Mesendoderm (in vitro differentiated cells): Measurements from ENCODE around the gene NUP107. TPM values are rescaled to one million over a fixed set of nuclear protein-coding genes. Genes with fewer than 3 reads are reported as not detected.
"Not testable (repeated sequence)": the region's sequence is repeated elsewhere in the genome, so short reads cannot be mapped to it uniquely, and the experiment has no call there.

Experiments
- DNase-seq: peaks from one replicate; pipeline ENCODE4 v3.0.0; 2013
- H2AK5ac ChIP-seq: 2 replicates; pipeline ENCODE4 v1.6.1; 2013; ENCODE audit warnings: low read length, inconsistent platforms
- H2BK120ac ChIP-seq: 2 replicates; pipeline ENCODE4 v1.6.1; 2013; ENCODE audit warnings: low read depth, mild to moderate bottlenecking, low read length, moderate library complexity, mixed read lengths
- H2BK15ac ChIP-seq: replicated peaks from 2 replicates; pipeline ENCODE4 v1.6.1; 2013; ENCODE audit warnings: low read depth, mild to moderate bottlenecking, moderate library complexity
- H2BK5ac ChIP-seq: 2 replicates; pipeline ENCODE4 v1.6.1; 2013; ENCODE audit warnings: low read length, inconsistent platforms
- H3K18ac ChIP-seq: 2 replicates; pipeline ENCODE4 v1.6.1; 2013; ENCODE audit warnings: mild to moderate bottlenecking, low read length, mixed read lengths
- H3K23ac ChIP-seq: one replicate; pipeline ENCODE4 v1.6.1; 2013; ENCODE audit warnings: low read length
- H3K27ac ChIP-seq: 2 replicates; pipeline ENCODE4 v1.5.1; 2013; ENCODE audit warnings: low read depth, mild to moderate bottlenecking, inconsistent platforms, low read length, moderate library complexity
- H3K27me3 ChIP-seq: 2 replicates; pipeline ENCODE4 v1.6.1; 2013; ENCODE audit warnings: low read length, control low read depth, mild to moderate bottlenecking, inconsistent platforms; ENCODE audit not compliant: insufficient read depth, poor library complexity
- H3K36me3 ChIP-seq: 2 replicates; pipeline ENCODE4 v1.6.1; 2013; ENCODE audit warnings: low read length, inconsistent platforms; ENCODE audit not compliant: control insufficient read depth, insufficient read depth
- H3K4ac ChIP-seq: one replicate; pipeline ENCODE4 v1.6.1; 2013; ENCODE audit warnings: low read depth, mild to moderate bottlenecking, low read length, moderate library complexity
- H3K4me1 ChIP-seq: 2 replicates; pipeline ENCODE4 v1.6.1; 2013; ENCODE audit warnings: low read depth, low read length, inconsistent platforms; ENCODE audit not compliant: control insufficient read depth
- H3K4me2 ChIP-seq: 2 replicates; pipeline ENCODE4 v1.6.1; 2013; ENCODE audit warnings: low read length
- H3K4me3 ChIP-seq: 2 replicates; pipeline ENCODE4 v1.5.1; 2013; ENCODE audit warnings: mild to moderate bottlenecking, low read length
- H3K56ac ChIP-seq: one replicate; pipeline ENCODE4 v1.6.1; 2013; ENCODE audit warnings: low read length
- H3K79me1 ChIP-seq: 2 replicates; pipeline ENCODE4 v1.6.1; 2013; ENCODE audit warnings: low read length, inconsistent platforms
- H3K79me2 ChIP-seq: 2 replicates; pipeline ENCODE4 v1.6.1; 2013; ENCODE audit warnings: mild to moderate bottlenecking, low read length; ENCODE audit not compliant: control insufficient read depth, insufficient read depth
- H3K9ac ChIP-seq: 2 replicates; pipeline ENCODE4 v1.6.1; 2013; ENCODE audit warnings: low read length, inconsistent platforms
- H4K5ac ChIP-seq: one replicate; pipeline ENCODE4 v1.6.1; 2013; ENCODE audit warnings: low read length
- H4K8ac ChIP-seq: one replicate; pipeline ENCODE4 v1.6.1; 2013; ENCODE audit warnings: low read depth, mild to moderate bottlenecking, control low read depth, low read length, moderate library complexity
- WGBS: extraction: QIAGEN DNeasy Blood & Tissue Kit; methylation state at CpG from one replicate; pipeline ENCODE4 v1.1.7; 2013; ENCODE audit warnings: low lambda C conversion rate, missing lambda C conversion rate; ENCODE audit not compliant: insufficient coverage; ENCODE audit errors: extremely low coverage; 5-methylcytosine and 5-hydroxymethylcytosine counted together
- polyA plus RNA-seq, 2 experiments: library from polyadenylated mRNA; stranded (reverse); fragments of 200-250 nt; gene quantifications; one replicate each; pipeline ENCODE4 v1.2.3, GENCODE V29; 2013

NUP107 gene
- 117 TPM for polyA plus RNA-seq (2013, experiment 1 of 2)
- 113 TPM for polyA plus RNA-seq (2013, experiment 2 of 2)

DNA sequence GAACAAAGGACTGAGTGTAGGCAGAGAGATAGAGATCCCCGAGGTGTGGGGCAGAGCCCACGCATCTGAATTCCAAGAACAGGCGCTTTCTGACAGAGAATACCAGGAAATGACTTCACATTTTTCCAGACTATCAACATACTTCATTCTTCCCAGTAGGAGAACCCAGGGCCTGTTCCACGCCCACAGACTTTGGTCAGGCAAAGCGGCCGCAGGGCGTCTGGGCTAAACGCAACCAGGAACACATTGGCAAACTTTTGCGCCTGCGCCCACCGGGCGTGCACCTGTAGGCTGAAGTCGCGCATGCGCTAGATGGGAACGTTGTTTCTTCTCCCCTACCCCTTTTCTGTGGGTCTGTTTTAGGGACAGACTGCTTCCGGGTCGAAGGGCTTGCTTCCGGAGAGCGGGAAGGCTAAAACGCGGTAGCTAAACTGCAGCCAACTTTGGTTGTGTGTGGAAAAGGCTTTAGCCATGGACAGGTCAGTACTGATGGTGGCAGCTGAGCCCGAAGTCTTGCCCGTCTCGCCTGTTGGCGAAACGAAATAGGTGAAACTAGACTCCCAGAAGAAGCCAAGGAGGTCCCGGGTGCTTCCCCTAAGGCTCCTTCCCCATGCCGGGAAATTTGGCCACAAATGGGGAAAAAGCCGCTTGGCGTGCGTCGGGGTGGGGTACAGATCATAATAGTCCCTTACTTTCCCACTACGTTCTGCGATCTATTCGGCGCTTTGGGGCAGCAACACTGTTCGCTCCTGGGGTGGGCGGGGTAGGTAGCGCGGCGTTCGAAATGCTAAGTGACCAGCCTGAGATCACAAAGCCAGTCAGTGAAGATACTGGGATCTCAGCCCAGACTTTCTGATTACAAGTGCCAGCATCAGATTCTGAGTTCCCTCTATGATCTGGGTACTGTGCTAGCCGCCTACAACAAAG, at the start of gene NUP107:
Gene NUP107, plus strand, starts transcription at position 384 of the 927 bp plus-strand sequence. Its CDS starts 88 bp downstream, at position 472.
- H4K5ac ChIP-seq, result no peak within 1 kb of the TSS
- peak within 1 kb of the TSS; percentile 83 for H3K18ac ChIP-seq
- peak within 1 kb of the TSS; percentile 88 for H3K9ac ChIP-seq
- no peaks in the 10 kb centered on the region for H3K4me1 ChIP-seq
- H3K23ac ChIP-seq, result no peak within 1 kb of the TSS
- H2AK5ac ChIP-seq, result no peak within 1 kb of the TSS
- DNase-seq, result peak; percentile 99
- H3K4me2 ChIP-seq, result peak within 1 kb of the TSS; percentile 59
- peak within 1 kb of the TSS; percentile 92 for H3K4ac ChIP-seq
- H3K36me3 ChIP-seq, result peaks cover under 1% of the 10 kb centered on the region
- H3K56ac ChIP-seq, result peak within 1 kb of the TSS; percentile 93
- peak within 1 kb of the TSS; percentile 4 for H3K27ac ChIP-seq
- peaks cover 2% of the 10 kb centered on the region for H3K79me1 ChIP-seq
- H3K4me3 ChIP-seq, result peak within 1 kb of the TSS; percentile 86
- no CpG with 5 or more reads among the region's 44 CpGs for WGBS
- H3K79me2 ChIP-seq, result peaks cover 18% of the 10 kb centered on the region
- H2BK15ac ChIP-seq, result no peak within 1 kb of the TSS
- H3K27me3 ChIP-seq, result no peaks in the 10 kb centered on the region
- no peak within 1 kb of the TSS for H2BK5ac ChIP-seq
- H2BK120ac ChIP-seq, result no peak within 1 kb of the TSS
- H4K8ac ChIP-seq, result no peak within 1 kb of the TSS

DNA sequence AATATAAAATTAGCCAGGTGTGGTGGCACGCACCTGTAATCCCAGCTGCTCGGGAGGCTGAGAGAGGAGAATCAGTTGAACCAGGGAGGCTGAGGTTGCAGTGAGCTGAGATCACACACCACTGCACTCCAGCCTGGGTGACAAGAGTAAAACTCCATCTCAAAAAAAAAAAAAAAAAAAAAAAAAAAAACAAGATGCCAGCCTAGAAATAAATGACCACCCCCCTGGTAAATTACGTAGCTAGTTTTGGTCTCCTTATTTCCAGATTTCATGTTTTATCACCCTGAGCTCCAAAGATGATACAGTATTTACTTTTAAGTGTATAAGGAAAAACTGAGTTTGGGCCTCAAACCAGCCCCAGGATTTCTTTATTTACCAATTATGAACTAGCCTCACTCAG, 49.3 kb upstream of the NUP107 start:
- peaks cover 31% of the 10 kb centered on the region for H3K79me2 ChIP-seq
- H3K23ac ChIP-seq, H3K27me3 ChIP-seq, H2BK5ac ChIP-seq, H3K27ac ChIP-seq, H4K8ac ChIP-seq, H3K36me3 ChIP-seq, H2BK15ac ChIP-seq, H2BK120ac ChIP-seq, H3K4me2 ChIP-seq, H3K18ac ChIP-seq, H2AK5ac ChIP-seq, H3K4me3 ChIP-seq, H3K56ac ChIP-seq, H3K79me1 ChIP-seq, H3K4ac ChIP-seq, H3K4me1 ChIP-seq, DNase-seq, H3K9ac ChIP-seq, H4K5ac ChIP-seq: not testable (repeated sequence)
- no CpG with 5 or more reads among the region's 3 CpGs for WGBS

DNA sequence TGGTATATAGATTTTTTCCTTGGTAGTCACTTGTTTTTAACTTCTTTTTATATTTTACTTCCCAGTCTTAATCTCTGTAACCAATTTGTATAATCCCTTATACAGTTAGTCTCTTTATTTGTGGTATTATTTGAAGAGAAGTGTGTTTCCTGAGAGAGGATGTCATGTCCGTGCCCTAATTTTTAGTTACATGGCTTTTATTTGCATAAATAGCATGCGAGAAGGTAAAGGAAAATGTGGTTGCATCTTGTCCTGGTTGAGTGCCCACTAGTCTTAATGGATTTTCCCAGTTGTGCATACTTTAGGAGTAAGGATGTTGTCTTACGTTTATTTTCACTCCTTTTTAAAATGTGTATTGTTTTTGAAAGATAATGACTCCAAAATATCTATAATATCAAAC, 48.6 kb upstream of the NUP107 start:
- H3K36me3 ChIP-seq, result no peaks in the 10 kb centered on the region
- no peak overlapping the region for H2BK5ac ChIP-seq
- H3K27me3 ChIP-seq, result no peaks in the 10 kb centered on the region
- no peak overlapping the region for H3K23ac ChIP-seq
- no peak overlapping the region for H3K4ac ChIP-seq
- peaks cover 6% of the 10 kb centered on the region for H3K79me1 ChIP-seq
- no peak overlapping the region for H3K18ac ChIP-seq
- H3K4me3 ChIP-seq, result no peak overlapping the region
- H3K9ac ChIP-seq, result no peak overlapping the region
- no peak overlapping the region for H3K4me2 ChIP-seq
- no peak overlapping the region for H3K56ac ChIP-seq
- H4K5ac ChIP-seq, result no peak overlapping the region
- H2BK120ac ChIP-seq, result no peak overlapping the region
- H2BK15ac ChIP-seq, result no peak overlapping the region
- H3K79me2 ChIP-seq, result peaks cover 30% of the 10 kb centered on the region
- WGBS, result no CpG with 5 or more reads among the region's 3 CpGs
- H3K4me1 ChIP-seq, result no peaks in the 10 kb centered on the region
- DNase-seq, result no peak
- H3K27ac ChIP-seq, result no peak overlapping the region
- H2AK5ac ChIP-seq, result no peak overlapping the region
- H4K8ac ChIP-seq, result no peak overlapping the region

DNA sequence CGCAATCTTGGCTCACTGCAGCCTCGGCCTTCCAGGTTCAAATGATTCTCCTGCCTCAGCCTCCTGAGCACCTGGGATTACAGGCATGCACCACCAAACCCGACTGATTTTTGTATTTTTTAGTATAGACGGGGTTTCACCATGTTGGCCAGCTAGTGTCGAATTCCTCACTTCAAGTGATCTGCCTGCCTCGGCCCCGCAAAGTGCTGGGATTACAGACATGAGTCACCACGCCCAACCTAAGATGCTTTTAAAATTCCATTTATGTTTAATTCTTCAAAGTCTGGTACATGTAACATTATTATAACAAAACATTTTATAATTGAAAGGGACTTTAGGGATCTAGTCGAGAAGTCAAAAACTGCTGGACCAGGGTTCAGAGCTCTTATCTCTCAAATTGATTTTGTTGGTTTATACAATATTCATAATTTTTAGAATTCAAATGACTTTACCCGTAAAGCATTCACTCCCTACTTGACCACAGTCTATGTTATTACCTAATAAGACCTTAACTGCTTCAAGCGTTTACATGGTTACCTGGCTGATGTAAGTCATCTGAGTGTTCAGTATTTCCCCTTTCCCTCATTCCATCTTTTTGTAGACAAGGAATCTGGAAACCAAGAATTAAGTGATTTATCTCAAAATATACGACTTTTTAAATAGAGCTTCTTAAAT, 47.9 kb upstream of the NUP107 start:
- Histone ChIP-seq H3K36me3 (no peaks in the 10 kb centered on the region), H2BK15ac (no peak overlapping the region), H3K4me3 (no peak overlapping the region), H3K18ac (no peak overlapping the region), H3K23ac (no peak overlapping the region), H3K56ac (no peak overlapping the region), H2BK5ac (no peak overlapping the region), H4K8ac (no peak overlapping the region), H3K27ac (no peak overlapping the region), H2BK120ac (no peak overlapping the region), H3K4me1 (no peaks in the 10 kb centered on the region), H3K27me3 (no peaks in the 10 kb centered on the region), H3K4ac (no peak overlapping the region), H3K79me1 (peaks cover 6% of the 10 kb centered on the region), H3K79me2 (peaks cover 24% of the 10 kb centered on the region), H3K9ac (no peak overlapping the region), H4K5ac (no peak overlapping the region), H3K4me2 (no peak overlapping the region), H2AK5ac (no peak overlapping the region)
- no CpG with 5 or more reads among the region's 12 CpGs for WGBS
- peak; percentile 51 for DNase-seq

DNA sequence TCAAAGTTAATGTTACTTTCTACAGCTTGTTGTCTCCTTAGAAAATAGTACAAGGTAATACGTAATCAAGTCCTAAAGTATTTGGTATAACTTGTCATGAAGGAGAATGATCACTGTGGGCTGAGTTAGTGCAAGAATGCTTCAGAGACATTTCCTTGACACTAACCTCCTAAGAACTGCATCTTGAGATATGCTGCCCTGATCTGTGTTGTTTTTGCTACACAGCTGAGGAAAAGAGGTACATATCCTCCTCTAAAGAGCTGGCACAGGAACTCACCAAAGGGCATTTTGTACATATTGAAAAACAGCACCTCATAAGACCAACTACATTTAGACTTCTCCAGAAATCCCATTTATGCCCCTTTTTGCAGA, 47.4 kb upstream of the NUP107 start:
- Histone ChIP-seq H4K8ac (no peak overlapping the region), H3K23ac (no peak overlapping the region), H3K79me1 (peaks cover 6% of the 10 kb centered on the region), H2AK5ac (no peak overlapping the region), H3K18ac (no peak overlapping the region), H3K9ac (no peak overlapping the region), H4K5ac (no peak overlapping the region), H3K4ac (no peak overlapping the region), H3K79me2 (peaks cover 24% of the 10 kb centered on the region), H3K27ac (no peak overlapping the region), H3K4me3 (no peak overlapping the region), H3K4me1 (no peaks in the 10 kb centered on the region), H3K4me2 (no peak overlapping the region), H3K36me3 (no peaks in the 10 kb centered on the region), H3K27me3 (no peaks in the 10 kb centered on the region), H2BK5ac (no peak overlapping the region), H3K56ac (no peak overlapping the region), H2BK120ac (no peak overlapping the region), H2BK15ac (no peak overlapping the region)
- WGBS, result no CpG with 5 or more reads among the region's 1 CpG
- DNase-seq, result no peak
